Hepatocyte (in vitro differentiated cells): ENCODE data around the gene CLEC4F. TPM values are rescaled to one million over a fixed set of nuclear protein-coding genes. Genes with fewer than 3 reads are reported as not detected.

Source experiments
- DNase-seq: peaks from one replicate; pipeline ENCODE4 v3.0.0-alpha.2; 2016; ENCODE audit warnings: low spot score
- H2AFZ ChIP-seq: fragments of 200-600 bp; sonication (generic); 2 replicates; pipeline ENCODE4 v1.6.0; 2016; ENCODE audit warnings: antibody characterized with exemption, mild to moderate bottlenecking
- H3K27ac ChIP-seq: fragments of 200-600 bp; sonication (generic); 2 replicates; pipeline ENCODE4 v1.5.1; 2016; ENCODE audit warnings: mild to moderate bottlenecking
- H3K27me3 ChIP-seq: fragments of 200-600 bp; sonication (generic); 2 replicates; pipeline ENCODE4 v1.6.1; 2016
- H3K36me3 ChIP-seq: fragments of 200-600 bp; sonication (generic); replicated peaks from 2 replicates; pipeline ENCODE4 v1.5.1; 2016; ENCODE audit warnings: low read depth; ENCODE audit not compliant: insufficient read depth
- H3K4me1 ChIP-seq: fragments of 200-600 bp; sonication (generic); 2 replicates; pipeline ENCODE4 v1.5.1; 2016; ENCODE audit warnings: mild to moderate bottlenecking, moderate library complexity; ENCODE audit not compliant: insufficient read depth
- H3K4me2 ChIP-seq: fragments of 200-600 bp; sonication (generic); 2 replicates; pipeline ENCODE4 v1.6.0; 2016
- H3K4me3 ChIP-seq: fragments of 200-600 bp; sonication (generic); 2 replicates; pipeline ENCODE4 v1.5.1; 2016; ENCODE audit warnings: mild to moderate bottlenecking
- H3K79me2 ChIP-seq: fragments of 200-600 bp; sonication (generic); 2 replicates; pipeline ENCODE4 v1.6.0; 2017; ENCODE audit warnings: mild to moderate bottlenecking
- H3K9me2 ChIP-seq: fragments of 200-600 bp; sonication (generic); replicated peaks from 2 replicates; pipeline ENCODE4 v1.6.0; 2017; ENCODE audit warnings: mild to moderate bottlenecking; ENCODE audit not compliant: insufficient read depth
- H3K9me3 ChIP-seq: fragments of 200-600 bp; sonication (generic); 2 replicates; pipeline ENCODE4 v1.5.1; 2016; ENCODE audit warnings: low read depth, mild to moderate bottlenecking
- H4K20me1 ChIP-seq: fragments of 200-600 bp; sonication (generic); 2 replicates; pipeline ENCODE4 v1.6.0; 2016; ENCODE audit warnings: mild to moderate bottlenecking; ENCODE audit not compliant: insufficient read depth, poor library complexity, severe bottlenecking
- EZH2 ChIP-seq: fragments of 200-600 bp; sonication (generic); IDR thresholded peaks from 2 replicates; pipeline ENCODE4 v1.6.1; 2016; ENCODE audit warnings: antibody characterized with exemption, mild to moderate bottlenecking, borderline replicate concordance
- EZH2phosphoT487 ChIP-seq: fragments of 200-600 bp; sonication (generic); IDR thresholded peaks from one replicate; pipeline ENCODE4 v1.6.1; 2018; ENCODE audit warnings: antibody characterized with exemption, mild to moderate bottlenecking, low read depth, moderate library complexity; ENCODE audit not compliant: unreplicated experiment, severe bottlenecking
- WGBS: methylation state at CpG from one replicate; pipeline ENCODE4 v1.1.6; 2016; ENCODE audit warnings: low lambda C conversion rate; ENCODE audit errors: missing lambda C conversion rate; 5-methylcytosine and 5-hydroxymethylcytosine counted together
- polyA plus RNA-seq: library from polyadenylated mRNA; unstranded; fragments of >200 nt; fragmentation: Nextera tagmentation; extraction: Ambion mirVana; gene quantifications from 2 replicates; pipeline ENCODE4 v1.2.1, GENCODE V29; 2016
- total RNA-seq: library from RNA; depleted of rRNA; stranded (reverse); fragments of >200 nt; gene quantifications from 2 replicates; pipeline ENCODE4 v1.2.3, GENCODE V29; 2014
- TF ChIP-seq, protein P1 (sequence below): fragments of 200-600 bp; sonication (generic); IDR thresholded peaks from 2 replicates; pipeline ENCODE4 v1.5.1; 2016; ENCODE audit warnings: antibody characterized with exemption, mild to moderate bottlenecking; ENCODE audit not compliant: poor library complexity

Gene CLEC4F
- total and polyA plus RNA-seq, 2 experiments from 2014 or later, result not detected

DNA sequence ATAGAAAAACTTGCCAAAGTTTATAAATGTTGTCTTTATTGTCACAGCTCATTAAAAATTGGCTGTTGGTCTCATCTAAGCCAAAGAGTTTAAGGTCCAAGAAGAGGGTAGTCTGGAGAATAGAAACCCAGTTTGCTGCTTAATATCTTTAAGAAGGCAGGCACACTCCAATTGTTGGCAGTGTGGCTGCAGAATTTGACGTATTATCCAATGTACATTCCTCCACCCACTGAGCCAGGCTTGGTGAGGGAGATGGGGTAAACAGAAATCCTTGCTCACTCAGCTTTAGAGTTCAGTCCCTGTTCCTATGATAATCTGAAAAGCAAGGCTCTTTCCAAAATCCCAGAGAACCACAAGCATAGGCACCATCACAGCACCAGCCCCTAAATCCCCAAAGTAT, 41.7 kb downstream of the CLEC4F start:
- TF ChIP-seq, protein P1, sequence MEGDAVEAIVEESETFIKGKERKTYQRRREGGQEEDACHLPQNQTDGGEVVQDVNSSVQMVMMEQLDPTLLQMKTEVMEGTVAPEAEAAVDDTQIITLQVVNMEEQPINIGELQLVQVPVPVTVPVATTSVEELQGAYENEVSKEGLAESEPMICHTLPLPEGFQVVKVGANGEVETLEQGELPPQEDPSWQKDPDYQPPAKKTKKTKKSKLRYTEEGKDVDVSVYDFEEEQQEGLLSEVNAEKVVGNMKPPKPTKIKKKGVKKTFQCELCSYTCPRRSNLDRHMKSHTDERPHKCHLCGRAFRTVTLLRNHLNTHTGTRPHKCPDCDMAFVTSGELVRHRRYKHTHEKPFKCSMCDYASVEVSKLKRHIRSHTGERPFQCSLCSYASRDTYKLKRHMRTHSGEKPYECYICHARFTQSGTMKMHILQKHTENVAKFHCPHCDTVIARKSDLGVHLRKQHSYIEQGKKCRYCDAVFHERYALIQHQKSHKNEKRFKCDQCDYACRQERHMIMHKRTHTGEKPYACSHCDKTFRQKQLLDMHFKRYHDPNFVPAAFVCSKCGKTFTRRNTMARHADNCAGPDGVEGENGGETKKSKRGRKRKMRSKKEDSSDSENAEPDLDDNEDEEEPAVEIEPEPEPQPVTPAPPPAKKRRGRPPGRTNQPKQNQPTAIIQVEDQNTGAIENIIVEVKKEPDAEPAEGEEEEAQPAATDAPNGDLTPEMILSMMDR, result no peak
- TF ChIP-seq EZH2phosphoT487 (no peak), EZH2 (no peak)
- no peaks in the 10 kb centered on the region for H3K36me3 ChIP-seq
- H3K79me2 ChIP-seq, result no peaks in the 10 kb centered on the region
- no peaks in the 10 kb centered on the region for H3K9me3 ChIP-seq
- no peak for DNase-seq
- 61% methylated on average over 1 of the region's 1 CpG for WGBS
- no peaks in the 10 kb centered on the region for H4K20me1 ChIP-seq
- H2AFZ ChIP-seq, result no peak overlapping the region
- peaks cover 32% of the 10 kb centered on the region for H3K27me3 ChIP-seq
- no peaks in the 10 kb centered on the region for H3K9me2 ChIP-seq
- no peak overlapping the region for H3K4me3 ChIP-seq
- H3K27ac ChIP-seq, result no peak overlapping the region
- H3K4me2 ChIP-seq, result no peak overlapping the region
- H3K4me1 ChIP-seq, result no peaks in the 10 kb centered on the region

DNA sequence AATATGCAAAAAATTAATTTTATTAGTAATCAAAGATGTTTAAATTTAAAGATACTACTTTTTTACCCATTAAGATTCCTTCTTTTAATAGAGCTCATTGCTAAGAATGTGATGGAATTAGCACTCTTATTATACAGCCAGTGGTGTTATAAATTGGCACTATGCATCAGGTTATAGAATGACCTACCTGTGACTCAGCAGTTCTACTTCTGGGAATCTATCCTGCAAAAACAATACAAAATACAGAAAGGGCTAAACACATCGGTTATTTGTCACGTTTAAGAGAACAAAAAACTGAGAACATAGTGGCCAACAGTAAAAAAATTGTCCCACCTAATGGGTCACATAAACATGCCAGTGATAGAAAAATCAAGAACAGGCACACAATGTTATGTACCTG, 42.9 kb downstream of the CLEC4F start:
- TF ChIP-seq, protein P1, result no peak
- TF ChIP-seq EZH2phosphoT487 (no peak), EZH2 (no peak)
- no peak overlapping the region for H3K4me3 ChIP-seq
- no peaks in the 10 kb centered on the region for H3K36me3 ChIP-seq
- peaks cover 32% of the 10 kb centered on the region for H3K27me3 ChIP-seq
- no peak overlapping the region for H3K4me2 ChIP-seq
- H3K4me1 ChIP-seq, result no peaks in the 10 kb centered on the region
- 88% methylated on average over 2 of the region's 2 CpGs for WGBS
- H3K79me2 ChIP-seq, result no peaks in the 10 kb centered on the region
- H3K9me3 ChIP-seq, result no peaks in the 10 kb centered on the region
- no peaks in the 10 kb centered on the region for H4K20me1 ChIP-seq
- no peak overlapping the region for H3K27ac ChIP-seq
- no peak for DNase-seq
- no peak overlapping the region for H2AFZ ChIP-seq
- H3K9me2 ChIP-seq, result no peaks in the 10 kb centered on the region

DNA sequence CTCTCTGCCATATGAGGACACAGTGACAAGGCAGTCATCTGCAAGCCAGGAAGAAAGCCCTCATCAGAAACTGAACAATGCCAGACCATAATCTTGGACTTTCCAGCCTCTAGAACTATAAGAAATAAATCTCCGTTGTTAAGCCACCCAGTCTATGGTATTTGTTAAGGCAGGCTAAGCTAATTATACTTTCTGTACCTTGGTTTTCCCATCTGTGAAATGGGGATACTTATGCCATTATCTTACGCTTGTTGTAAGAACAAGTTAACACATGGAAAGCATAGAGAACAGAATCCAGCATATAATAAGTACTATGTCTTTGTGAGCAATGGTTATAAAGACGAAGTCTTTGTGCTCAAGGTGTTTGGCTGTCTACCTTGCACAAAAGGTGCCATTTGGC, 44.1 kb downstream of the CLEC4F start:
- TF ChIP-seq, protein P1, result no peak
- TF ChIP-seq EZH2, result no peak
- TF ChIP-seq EZH2phosphoT487, result no peak
- Histone ChIP-seq H3K27me3 (peaks cover 31% of the 10 kb centered on the region), H3K4me2 (no peak overlapping the region)

DNA sequence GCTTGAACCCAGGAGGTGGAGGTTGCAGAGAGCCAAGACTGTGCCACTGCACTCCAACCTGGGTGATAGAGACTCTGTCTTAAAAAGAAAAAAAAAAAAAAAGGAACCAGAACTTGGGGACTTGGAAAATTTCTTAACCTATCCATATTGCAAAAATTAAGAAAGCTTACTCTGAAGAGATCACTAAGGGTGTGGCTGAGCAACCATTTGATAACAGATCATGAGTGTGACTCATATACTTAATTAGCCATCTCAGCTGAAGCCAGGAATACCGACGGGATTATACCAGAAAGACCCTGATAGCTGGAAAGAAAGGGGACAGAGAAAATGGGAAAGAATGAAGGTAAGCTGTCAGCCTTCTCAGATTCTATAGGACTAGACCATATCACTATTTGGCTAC, 45.3 kb downstream of the CLEC4F start:
- H3K27ac ChIP-seq, result no peak overlapping the region
- H3K36me3 ChIP-seq, result no peaks in the 10 kb centered on the region
- no peaks in the 10 kb centered on the region for H4K20me1 ChIP-seq
- no peaks in the 10 kb centered on the region for H3K4me1 ChIP-seq
- H3K9me2 ChIP-seq, result no peaks in the 10 kb centered on the region
- peaks cover 40% of the 10 kb centered on the region for H3K27me3 ChIP-seq
- no peak overlapping the region for H3K4me3 ChIP-seq
- DNase-seq, result no peak
- no peaks in the 10 kb centered on the region for H3K79me2 ChIP-seq
- no peaks in the 10 kb centered on the region for H3K9me3 ChIP-seq
- no peak overlapping the region for H2AFZ ChIP-seq
- 57% methylated on average over 2 of the region's 2 CpGs for WGBS
- H3K4me2 ChIP-seq, result no peak overlapping the region
- TF ChIP-seq, protein P1, result no peak
- TF ChIP-seq EZH2phosphoT487 (no peak), EZH2 (no peak)

More for the DNA sequence above, 44.1 kb downstream of the CLEC4F start:
- DNase-seq, result no peak
- H3K4me3 ChIP-seq, result no peak overlapping the region
- no peak overlapping the region for H2AFZ ChIP-seq
- H3K4me1 ChIP-seq, result no peaks in the 10 kb centered on the region
- no peak overlapping the region for H3K27ac ChIP-seq
- no peaks in the 10 kb centered on the region for H3K36me3 ChIP-seq
- H3K79me2 ChIP-seq, result no peaks in the 10 kb centered on the region
- no peaks in the 10 kb centered on the region for H4K20me1 ChIP-seq
- H3K9me3 ChIP-seq, result no peaks in the 10 kb centered on the region
- 95% methylated on average over 3 of the region's 3 CpGs for WGBS
- H3K9me2 ChIP-seq, result no peaks in the 10 kb centered on the region
